ENCODE data around the gene SCD. TPM values are rescaled to one million over a fixed set of nuclear protein-coding genes. Genes with fewer than 3 reads are reported as not detected.
A peak's percentile ranks its signal among the peaks of the same experiment; 100 is the strongest.

Gene SCD
- total RNA-seq, 1 donor from 2014 or later: 159 TPM

DNA sequence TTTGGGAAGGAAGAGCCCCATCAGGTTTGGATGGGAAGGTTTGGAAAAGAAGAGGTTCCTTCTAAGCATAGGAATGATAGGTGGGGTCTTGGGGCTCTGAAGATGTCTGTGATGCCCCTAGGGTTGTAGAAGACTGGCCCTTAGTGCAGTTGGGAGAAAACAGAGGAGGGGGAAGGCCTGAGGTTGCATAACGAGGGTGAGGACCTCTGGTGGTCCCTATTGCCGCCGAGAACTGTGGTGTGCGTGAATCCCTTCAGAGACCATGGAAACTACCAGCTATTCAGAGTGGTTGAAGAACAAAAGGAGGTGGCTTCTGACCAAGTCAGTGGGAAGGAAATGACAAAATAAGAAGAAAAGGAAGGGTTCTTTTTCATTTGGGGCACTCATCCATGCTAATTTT lies 13.9 kb upstream of the SCD start:
- Mint-ChIP-seq H3K4me1 (no peaks in the 10 kb centered on the region), H3K4me3 (no peak overlapping the region), H3K27me3 (ENCODE audit: low read depth) (peaks cover 66% of the 10 kb centered on the region), H3K9me3 (no peaks in the 10 kb centered on the region), H3K27ac (no peak overlapping the region), H3K36me3 (no peaks in the 10 kb centered on the region)
- TF ChIP-seq, protein P1, sequence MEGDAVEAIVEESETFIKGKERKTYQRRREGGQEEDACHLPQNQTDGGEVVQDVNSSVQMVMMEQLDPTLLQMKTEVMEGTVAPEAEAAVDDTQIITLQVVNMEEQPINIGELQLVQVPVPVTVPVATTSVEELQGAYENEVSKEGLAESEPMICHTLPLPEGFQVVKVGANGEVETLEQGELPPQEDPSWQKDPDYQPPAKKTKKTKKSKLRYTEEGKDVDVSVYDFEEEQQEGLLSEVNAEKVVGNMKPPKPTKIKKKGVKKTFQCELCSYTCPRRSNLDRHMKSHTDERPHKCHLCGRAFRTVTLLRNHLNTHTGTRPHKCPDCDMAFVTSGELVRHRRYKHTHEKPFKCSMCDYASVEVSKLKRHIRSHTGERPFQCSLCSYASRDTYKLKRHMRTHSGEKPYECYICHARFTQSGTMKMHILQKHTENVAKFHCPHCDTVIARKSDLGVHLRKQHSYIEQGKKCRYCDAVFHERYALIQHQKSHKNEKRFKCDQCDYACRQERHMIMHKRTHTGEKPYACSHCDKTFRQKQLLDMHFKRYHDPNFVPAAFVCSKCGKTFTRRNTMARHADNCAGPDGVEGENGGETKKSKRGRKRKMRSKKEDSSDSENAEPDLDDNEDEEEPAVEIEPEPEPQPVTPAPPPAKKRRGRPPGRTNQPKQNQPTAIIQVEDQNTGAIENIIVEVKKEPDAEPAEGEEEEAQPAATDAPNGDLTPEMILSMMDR (IDR thresholded peaks at IDR 0.05; ENCODE audit: unreplicated experiment): no peak
- DNase-seq (ENCODE audit: low spot score in 2 of 2, unreplicated experiment in 2 of 2): no peak

DNA sequence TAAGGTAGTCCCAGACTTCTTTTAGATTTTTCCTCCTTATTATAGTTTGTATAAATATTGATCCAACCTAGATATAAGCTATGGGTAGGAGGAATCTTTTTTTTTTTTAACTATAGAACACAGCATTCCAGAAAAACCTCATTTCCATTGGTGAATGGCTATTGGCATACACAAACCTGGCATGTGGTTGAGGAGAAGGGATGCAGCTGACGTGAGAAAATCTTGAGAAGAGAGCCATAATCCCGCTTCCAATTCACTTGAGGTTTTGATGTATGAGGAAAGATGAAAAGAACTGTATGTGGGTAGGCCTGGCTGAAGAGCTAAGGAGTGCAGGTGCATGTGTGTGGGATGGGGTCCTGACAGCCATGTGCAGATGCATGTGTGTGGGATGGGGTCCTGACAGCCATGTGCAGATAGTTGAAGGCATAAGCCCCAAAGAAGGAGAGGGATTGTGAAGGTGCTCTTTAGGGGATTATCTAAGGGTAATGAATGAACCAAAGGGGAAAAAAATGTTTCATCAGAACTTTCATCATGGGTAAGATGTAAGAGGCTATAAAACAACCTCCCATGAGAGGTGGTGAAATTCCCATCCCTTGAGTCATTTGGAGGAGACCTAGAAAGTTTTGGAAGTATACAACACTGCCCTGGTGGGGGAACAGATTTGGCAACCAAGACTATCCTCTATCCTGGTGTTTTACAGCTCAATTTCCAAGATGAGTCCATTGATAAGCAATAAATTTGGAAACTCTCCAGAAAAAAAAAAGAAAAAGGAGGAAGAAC lies 13.2 kb upstream of the SCD start:
- no peak overlapping the region for H3K27ac Mint-ChIP-seq
- no peak overlapping the region for H3K4me3 Mint-ChIP-seq
- no peak for DNase-seq (ENCODE audit: low spot score in 2 of 2, unreplicated experiment in 2 of 2)
- no peaks in the 10 kb centered on the region for H3K9me3 Mint-ChIP-seq
- H3K27me3 Mint-ChIP-seq (ENCODE audit: low read depth): peaks cover 59% of the 10 kb centered on the region
- H3K4me1 Mint-ChIP-seq: no peaks in the 10 kb centered on the region
- no peaks in the 10 kb centered on the region for H3K36me3 Mint-ChIP-seq
- TF ChIP-seq, protein P1 (IDR thresholded peaks at IDR 0.05; ENCODE audit: unreplicated experiment): no peak

DNA sequence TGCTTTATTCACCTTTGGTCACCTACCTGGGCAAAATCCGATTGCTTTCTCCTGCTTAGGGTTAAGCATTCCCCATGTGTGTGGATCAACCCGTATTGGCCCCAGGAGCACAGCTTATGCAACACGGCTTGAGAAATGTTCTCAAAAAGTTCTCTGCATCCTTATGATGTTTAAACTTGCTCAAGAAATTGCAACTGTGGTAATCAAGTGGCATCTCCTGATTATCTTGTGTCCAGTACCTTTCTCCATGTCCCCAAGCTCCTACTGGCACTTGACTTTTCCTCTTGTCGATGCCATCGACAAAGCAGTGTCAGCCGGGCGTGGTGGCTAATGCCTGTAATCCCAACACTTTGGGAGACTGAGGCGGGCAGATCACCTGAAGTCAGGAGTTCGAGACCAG lies 12.3 kb upstream of the SCD start:
- no peaks in the 10 kb centered on the region for H3K9me3 Mint-ChIP-seq
- no peak overlapping the region for H3K27ac Mint-ChIP-seq
- no peak overlapping the region for H3K4me3 Mint-ChIP-seq
- H3K27me3 Mint-ChIP-seq (ENCODE audit: low read depth): peaks cover 51% of the 10 kb centered on the region
- H3K4me1 Mint-ChIP-seq: no peaks in the 10 kb centered on the region
- TF ChIP-seq, protein P1 (IDR thresholded peaks at IDR 0.05; ENCODE audit: unreplicated experiment): no peak
- no peak for DNase-seq (ENCODE audit: low spot score in 2 of 2, unreplicated experiment in 2 of 2)
- H3K36me3 Mint-ChIP-seq: no peaks in the 10 kb centered on the region

DNA sequence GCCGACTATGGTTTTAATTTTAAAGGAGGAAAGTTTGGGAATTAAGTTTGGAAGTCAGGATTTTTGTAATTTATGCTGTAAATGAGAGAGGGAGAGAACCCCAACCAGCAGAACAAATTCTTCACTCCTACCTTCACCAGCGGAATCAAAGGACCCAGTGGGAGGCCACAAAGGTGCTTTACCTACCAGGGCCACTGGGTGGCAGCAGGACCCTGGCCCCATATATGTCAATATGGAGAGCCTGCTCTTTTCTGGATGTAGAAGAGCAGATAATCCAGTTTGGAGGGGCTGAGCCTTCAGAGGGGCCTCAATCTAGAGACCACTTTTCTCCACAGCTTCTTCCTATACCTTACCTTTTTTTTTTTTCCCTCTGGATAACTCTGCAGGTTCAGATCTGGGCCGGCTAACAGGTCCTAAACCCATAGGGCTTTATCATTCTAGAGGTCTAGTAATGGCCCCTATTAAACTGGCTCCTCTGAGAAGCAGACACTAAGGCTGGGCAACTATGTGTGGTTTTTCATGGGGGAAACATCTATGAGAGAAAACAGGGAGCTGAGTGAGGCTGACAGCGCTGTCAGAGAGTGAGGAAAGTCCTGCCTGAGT lies 8.5 kb upstream of the SCD start:
- H3K36me3 Mint-ChIP-seq: no peaks in the 10 kb centered on the region
- H3K27me3 Mint-ChIP-seq (ENCODE audit: low read depth): peaks cover 21% of the 10 kb centered on the region
- no peak overlapping the region for H3K4me3 Mint-ChIP-seq
- no peaks in the 10 kb centered on the region for H3K9me3 Mint-ChIP-seq
- peak in 1 of 2 experiments; percentile 82 for DNase-seq (ENCODE audit: low spot score in 2 of 2, unreplicated experiment in 2 of 2)
- TF ChIP-seq, protein P1 (IDR thresholded peaks at IDR 0.05; ENCODE audit: unreplicated experiment): peak; percentile 89
- no peak overlapping the region for H3K27ac Mint-ChIP-seq
- peaks cover 2% of the 10 kb centered on the region for H3K4me1 Mint-ChIP-seq

DNA sequence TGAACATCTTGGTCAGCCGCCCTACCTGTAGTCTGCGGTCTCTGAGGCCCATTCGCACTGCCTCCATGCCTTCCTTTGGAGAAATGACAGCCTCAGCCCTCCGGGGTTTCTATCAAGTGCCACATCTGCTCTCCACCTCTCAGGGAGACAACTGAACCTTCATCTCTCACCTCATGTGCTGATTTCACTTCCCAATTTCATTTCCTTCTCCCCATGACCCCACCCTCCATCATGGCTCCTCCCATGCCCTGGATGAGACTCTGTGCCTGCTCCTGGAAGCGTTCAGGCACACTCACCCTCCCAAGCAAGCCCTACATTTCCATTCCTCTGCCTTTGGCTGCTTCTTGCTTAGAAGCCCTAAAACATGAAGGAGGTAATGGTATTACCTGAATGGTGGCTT lies 7.8 kb upstream of the SCD start:
- H3K4me1 Mint-ChIP-seq: peaks cover 2% of the 10 kb centered on the region
- no peaks in the 10 kb centered on the region for H3K36me3 Mint-ChIP-seq
- peaks cover 14% of the 10 kb centered on the region for H3K27me3 Mint-ChIP-seq (ENCODE audit: low read depth)
- H3K9me3 Mint-ChIP-seq: no peaks in the 10 kb centered on the region
- no peak overlapping the region for H3K4me3 Mint-ChIP-seq
- DNase-seq (ENCODE audit: low spot score in 2 of 2, unreplicated experiment in 2 of 2): no peak
- TF ChIP-seq, protein P1 (IDR thresholded peaks at IDR 0.05; ENCODE audit: unreplicated experiment): no peak
- no peak overlapping the region for H3K27ac Mint-ChIP-seq

All from mesothelial cell of epicardium (in vitro differentiated cells).